ENCODE data around the gene NPR2.

- no peak for TF ChIP-seq EP300 (IDR thresholded peaks at IDR 0.05)
- no peak for TF ChIP-seq CTCF (IDR thresholded peaks at IDR 0.05)
Observed at GRCh38 chr9:35856206-35856605, 64.8 kb downstream of the NPR2 start.
